GM21786 (cell line): ENCODE data around the gene GTF2F1.
"Not testable (repeated sequence)": the region's sequence is repeated elsewhere in the genome, so short reads cannot be mapped to it uniquely, and the experiment has no call there.

Source experiments
- ATAC-seq: cut with Tn5 transposase; IDR thresholded peaks from one replicate; pipeline ENCODE4 v1.9.1; 2021; ENCODE audit not compliant: unreplicated experiment

The GTF2F1 gene

GRCh38 chr19:6359568-6360341 lies 33.2 kb downstream of the GTF2F1 start:
- no peak for ATAC-seq

- ATAC-seq, result no peak
Measured at GRCh38 chr19:6358003-6358402, 35.0 kb downstream of the GTF2F1 start.

GRCh38 chr19:6357174-6357573 lies 35.8 kb downstream of the GTF2F1 start:
- no peak for ATAC-seq

GRCh38 chr19:6355321-6356040 lies 37.5 kb downstream of the GTF2F1 start:
- ATAC-seq, result not testable (repeated sequence)

- ATAC-seq, result no peak
Measured at GRCh38 chr19:6354098-6354674, 38.8 kb downstream of the GTF2F1 start.

GRCh38 chr19:6352381-6353165 lies 40.4 kb downstream of the GTF2F1 start:
- no peak for ATAC-seq

- ATAC-seq, result no peak
Measured at GRCh38 chr19:6350688-6351087, 42.3 kb downstream of the GTF2F1 start.

- ATAC-seq, result not testable (repeated sequence)
Measured at GRCh38 chr19:6349271-6349670, 43.7 kb downstream of the GTF2F1 start.

- no peak for ATAC-seq
Measured at GRCh38 chr19:6343462-6343861, 49.5 kb downstream of the GTF2F1 start.

- no peak for ATAC-seq
Measured at GRCh38 chr19:6340493-6341201, 52.3 kb downstream of the GTF2F1 start.

GRCh38 chr19:6334490-6335285 lies 58.3 kb downstream of the GTF2F1 start:
- no peak for ATAC-seq

GRCh38 chr19:6333439-6333838 lies 59.5 kb downstream of the GTF2F1 start, which contains the start of gene ACER1:
TSS of gene ACER1 (minus strand) at chr19:6333612. CDS start at chr19:6333551, 61 bp downstream.
- no peak for ATAC-seq
